K562 (cell line): ENCODE results near the gene SNX10.

Experiments used
- CHD2 ChIP-seq: IDR thresholded peaks from 2 replicates; pipeline ENCODE4 v1.6.1; 2011; ENCODE audit warnings: low read depth, low read length
- EZH2 ChIP-seq: IDR thresholded peaks from 2 replicates; pipeline ENCODE4 v1.6.1; 2012; ENCODE audit warnings: low read depth, mild to moderate bottlenecking, inconsistent platforms, low read length, borderline replicate concordance
- FOXA1 ChIP-seq: fragments of 450-650 bp; IDR thresholded peaks from 2 replicates; pipeline ENCODE4 v1.6.1; 2016; ENCODE audit warnings: mild to moderate bottlenecking, borderline replicate concordance
- JUND ChIP-seq, 2 experiments: IDR thresholded peaks; 2 replicates in 1 of 2; 3 replicates in 1 of 2; pipeline ENCODE4 v1.6.1; 2011; ENCODE audit warnings: borderline replicate concordance in 2 of 2, low read depth in 2 of 2, low read length in 2 of 2, improper control_type of control experiment in 1 of 2, missing biosample characterization in 1 of 2, missing genetic modification characterization in 1 of 2, missing genetic modification reagents in 1 of 2
- NRF1 ChIP-seq, 2 experiments: fragments of 450-650 bp; IDR thresholded peaks in 1 of 2; conservative IDR thresholded peaks in 1 of 2; 2 replicates each; pipeline ENCODE4 v1.6.1; 2014; ENCODE audit warnings: mild to moderate bottlenecking in 2 of 2
- POLR2A ChIP-seq: fragments of 450-650 bp; conservative IDR thresholded peaks from 2 replicates; pipeline ENCODE4 v1.6.1; 2016
- RBBP5 ChIP-seq: fragments of 200-600 bp; sonication (generic); IDR thresholded peaks from 2 replicates; pipeline ENCODE4 v1.6.1; 2012; ENCODE audit warnings: borderline replicate concordance, mild to moderate bottlenecking, low read length, control low read depth, inconsistent platforms; ENCODE audit not compliant: insufficient read depth, poor library complexity, severe bottlenecking
- TF ChIP-seq, protein P1 (sequence below), 2 experiments: IDR thresholded peaks; 2 replicates each; pipeline ENCODE4 v1.6.1; 2012; ENCODE audit warnings: improper control_type of control experiment in 2 of 2, low read depth in 2 of 2, low read length in 2 of 2, borderline replicate concordance in 1 of 2
- TF ChIP-seq, protein P2 (sequence below), 3 experiments: IDR thresholded peaks in 2 of 3; conservative IDR thresholded peaks in 1 of 3; 2 replicates each; pipeline ENCODE4 v1.5.1; 2011 to 2012; ENCODE audit warnings: low read length in 3 of 3, mild to moderate bottlenecking in 3 of 3, control low read depth in 2 of 3, improper control_type of control experiment in 1 of 3, inconsistent platforms in 1 of 3, low read depth in 1 of 3, mixed read lengths in 1 of 3, moderate library complexity in 1 of 3; ENCODE audit not compliant: insufficient read depth in 2 of 3
- TF ChIP-seq, protein P3 (sequence below): fragments of 250-450 bp; sonication (Bioruptor Pico); IDR thresholded peaks from 2 replicates; pipeline ENCODE4 v1.4.0; 2020; ENCODE audit warnings: mild to moderate bottlenecking, moderate library complexity, borderline replicate concordance

DNA sequence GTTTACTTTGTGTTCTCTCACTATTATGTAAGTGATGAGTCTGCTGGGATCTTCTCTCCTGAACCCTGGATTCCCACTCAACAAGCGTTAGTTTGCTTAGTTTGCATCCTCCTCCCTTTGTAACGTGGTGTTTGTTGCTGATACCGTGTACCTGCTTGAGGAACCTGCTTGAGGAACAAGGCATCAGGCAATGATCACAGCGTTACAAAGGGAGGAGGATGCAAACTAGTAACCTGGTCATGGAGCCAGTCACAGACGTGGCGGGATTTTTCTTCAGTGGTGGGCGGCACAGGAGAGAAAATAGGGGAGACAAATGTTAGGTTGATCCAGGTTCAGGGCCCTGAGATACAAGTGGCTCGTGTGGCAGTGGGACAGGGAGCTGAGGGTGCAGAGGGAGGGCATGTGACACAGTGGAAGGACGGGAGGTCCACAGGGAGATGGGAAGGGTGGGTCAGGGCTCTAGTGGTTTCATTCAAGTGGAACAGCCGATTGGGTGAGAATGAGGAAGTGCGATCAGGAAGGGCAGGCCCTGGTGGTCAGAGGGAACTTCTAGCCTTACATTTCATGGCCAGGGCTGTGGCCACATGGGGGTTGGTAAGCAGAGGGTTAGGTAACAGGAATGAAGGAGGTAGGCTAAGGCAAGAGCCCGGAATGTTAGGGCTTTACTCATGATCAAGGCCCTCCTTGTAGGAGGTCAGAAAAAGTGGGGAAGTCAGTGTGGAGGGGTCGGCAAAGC is 38.0 kb downstream of the SNX10 start:
- TF ChIP-seq, protein P1, sequence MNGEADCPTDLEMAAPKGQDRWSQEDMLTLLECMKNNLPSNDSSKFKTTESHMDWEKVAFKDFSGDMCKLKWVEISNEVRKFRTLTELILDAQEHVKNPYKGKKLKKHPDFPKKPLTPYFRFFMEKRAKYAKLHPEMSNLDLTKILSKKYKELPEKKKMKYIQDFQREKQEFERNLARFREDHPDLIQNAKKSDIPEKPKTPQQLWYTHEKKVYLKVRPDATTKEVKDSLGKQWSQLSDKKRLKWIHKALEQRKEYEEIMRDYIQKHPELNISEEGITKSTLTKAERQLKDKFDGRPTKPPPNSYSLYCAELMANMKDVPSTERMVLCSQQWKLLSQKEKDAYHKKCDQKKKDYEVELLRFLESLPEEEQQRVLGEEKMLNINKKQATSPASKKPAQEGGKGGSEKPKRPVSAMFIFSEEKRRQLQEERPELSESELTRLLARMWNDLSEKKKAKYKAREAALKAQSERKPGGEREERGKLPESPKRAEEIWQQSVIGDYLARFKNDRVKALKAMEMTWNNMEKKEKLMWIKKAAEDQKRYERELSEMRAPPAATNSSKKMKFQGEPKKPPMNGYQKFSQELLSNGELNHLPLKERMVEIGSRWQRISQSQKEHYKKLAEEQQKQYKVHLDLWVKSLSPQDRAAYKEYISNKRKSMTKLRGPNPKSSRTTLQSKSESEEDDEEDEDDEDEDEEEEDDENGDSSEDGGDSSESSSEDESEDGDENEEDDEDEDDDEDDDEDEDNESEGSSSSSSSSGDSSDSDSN (IDR thresholded peaks at IDR 0.05; ENCODE audit: borderline replicate concordance in 1 of 2, low read depth in 2 of 2, low read length in 2 of 2): no peak
- TF ChIP-seq FOXA1: no peak
- TF ChIP-seq, protein P2, sequence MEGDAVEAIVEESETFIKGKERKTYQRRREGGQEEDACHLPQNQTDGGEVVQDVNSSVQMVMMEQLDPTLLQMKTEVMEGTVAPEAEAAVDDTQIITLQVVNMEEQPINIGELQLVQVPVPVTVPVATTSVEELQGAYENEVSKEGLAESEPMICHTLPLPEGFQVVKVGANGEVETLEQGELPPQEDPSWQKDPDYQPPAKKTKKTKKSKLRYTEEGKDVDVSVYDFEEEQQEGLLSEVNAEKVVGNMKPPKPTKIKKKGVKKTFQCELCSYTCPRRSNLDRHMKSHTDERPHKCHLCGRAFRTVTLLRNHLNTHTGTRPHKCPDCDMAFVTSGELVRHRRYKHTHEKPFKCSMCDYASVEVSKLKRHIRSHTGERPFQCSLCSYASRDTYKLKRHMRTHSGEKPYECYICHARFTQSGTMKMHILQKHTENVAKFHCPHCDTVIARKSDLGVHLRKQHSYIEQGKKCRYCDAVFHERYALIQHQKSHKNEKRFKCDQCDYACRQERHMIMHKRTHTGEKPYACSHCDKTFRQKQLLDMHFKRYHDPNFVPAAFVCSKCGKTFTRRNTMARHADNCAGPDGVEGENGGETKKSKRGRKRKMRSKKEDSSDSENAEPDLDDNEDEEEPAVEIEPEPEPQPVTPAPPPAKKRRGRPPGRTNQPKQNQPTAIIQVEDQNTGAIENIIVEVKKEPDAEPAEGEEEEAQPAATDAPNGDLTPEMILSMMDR (IDR thresholded peaks at IDR 0.05 in 2 of 3, conservative IDR thresholded peaks at IDR 0.05 in 1 of 3; ENCODE audit: insufficient read depth in 2 of 3, low read depth in 1 of 3, low read length in 3 of 3): no peak
- TF ChIP-seq, protein P3, sequence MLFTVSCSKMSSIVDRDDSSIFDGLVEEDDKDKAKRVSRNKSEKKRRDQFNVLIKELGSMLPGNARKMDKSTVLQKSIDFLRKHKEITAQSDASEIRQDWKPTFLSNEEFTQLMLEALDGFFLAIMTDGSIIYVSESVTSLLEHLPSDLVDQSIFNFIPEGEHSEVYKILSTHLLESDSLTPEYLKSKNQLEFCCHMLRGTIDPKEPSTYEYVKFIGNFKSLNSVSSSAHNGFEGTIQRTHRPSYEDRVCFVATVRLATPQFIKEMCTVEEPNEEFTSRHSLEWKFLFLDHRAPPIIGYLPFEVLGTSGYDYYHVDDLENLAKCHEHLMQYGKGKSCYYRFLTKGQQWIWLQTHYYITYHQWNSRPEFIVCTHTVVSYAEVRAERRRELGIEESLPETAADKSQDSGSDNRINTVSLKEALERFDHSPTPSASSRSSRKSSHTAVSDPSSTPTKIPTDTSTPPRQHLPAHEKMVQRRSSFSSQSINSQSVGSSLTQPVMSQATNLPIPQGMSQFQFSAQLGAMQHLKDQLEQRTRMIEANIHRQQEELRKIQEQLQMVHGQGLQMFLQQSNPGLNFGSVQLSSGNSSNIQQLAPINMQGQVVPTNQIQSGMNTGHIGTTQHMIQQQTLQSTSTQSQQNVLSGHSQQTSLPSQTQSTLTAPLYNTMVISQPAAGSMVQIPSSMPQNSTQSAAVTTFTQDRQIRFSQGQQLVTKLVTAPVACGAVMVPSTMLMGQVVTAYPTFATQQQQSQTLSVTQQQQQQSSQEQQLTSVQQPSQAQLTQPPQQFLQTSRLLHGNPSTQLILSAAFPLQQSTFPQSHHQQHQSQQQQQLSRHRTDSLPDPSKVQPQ: no peak
- no peak for TF ChIP-seq NRF1 (conservative IDR thresholded peaks at IDR 0.05 in 1 of 2, IDR thresholded peaks at IDR 0.05 in 1 of 2)
- TF ChIP-seq JUND (IDR thresholded peaks at IDR 0.05; ENCODE audit: borderline replicate concordance, low read depth, low read length): no peak
- no peak for TF ChIP-seq JUND (tag; IDR thresholded peaks at IDR 0.05; ENCODE audit: borderline replicate concordance, low read depth, low read length)
- TF ChIP-seq RBBP5: no peak
- TF ChIP-seq EZH2: no peak
- no peak for TF ChIP-seq CHD2
- TF ChIP-seq POLR2A: no peak
